Neural progenitor cell (in vitro differentiated cells): Measurements from ENCODE around the gene TEAD1.

Experiments
- CTCF ChIP-seq: fragments of 200-600 bp; sonication (generic); IDR thresholded peaks from 2 replicates; pipeline ENCODE4 v1.5.1; 2017; ENCODE audit warnings: antibody characterized with exemption, mild to moderate bottlenecking
- EZH2phosphoT487 ChIP-seq: fragments of 200-600 bp; sonication (generic); IDR thresholded peaks from 2 replicates; pipeline ENCODE4 v1.6.1; 2017; ENCODE audit warnings: antibody characterized with exemption

GRCh38 chr11:12897867-12898266, 223.6 kb downstream of the TEAD1 start:
- no peak for TF ChIP-seq EZH2phosphoT487
- no peak for TF ChIP-seq CTCF
